HL-60 (cell line): ENCODE data around the gene IPO13.

Experiments used
- DNase-seq, 2 experiments: peaks; one replicate each; pipeline ENCODE4 v3.0.0-alpha.2; 2010 to 2020; ENCODE audit warnings: low read depth in 1 of 2, low spot score in 1 of 2
- H3K27ac ChIP-seq: fragments of 250-450 bp; sonication (Bioruptor Pico); replicated peaks from 2 replicates; pipeline ENCODE4 v1.5.1; 2020; ENCODE audit warnings: mild to moderate bottlenecking, moderate library complexity
- H3K27me3 ChIP-seq: fragments of 250-450 bp; sonication (Bioruptor Pico); 2 replicates; pipeline ENCODE4 v1.5.1; 2021; ENCODE audit warnings: mild to moderate bottlenecking, moderate library complexity; ENCODE audit not compliant: insufficient read depth, poor library complexity, severe bottlenecking
- H3K4me3 ChIP-seq: replicated peaks from 2 replicates; pipeline ENCODE4 v1.5.1; 2011; ENCODE audit warnings: mild to moderate bottlenecking, control low read depth, low read length; ENCODE audit not compliant: insufficient read depth
- GABPA ChIP-seq: IDR thresholded peaks from 2 replicates; pipeline ENCODE4 v1.6.1; 2012; ENCODE audit warnings: low read depth
- POLR2AphosphoS5 ChIP-seq: IDR thresholded peaks from 2 replicates; pipeline ENCODE4 v1.6.1; 2012; ENCODE audit warnings: low read depth
- SPI1 ChIP-seq: IDR thresholded peaks from 2 replicates; pipeline ENCODE4 v1.6.1; 2012; ENCODE audit warnings: low read depth, mild to moderate bottlenecking, borderline replicate concordance
- TF ChIP-seq, protein P1 (sequence below): IDR thresholded peaks from one replicate; pipeline ENCODE4 v1.5.1; 2011; ENCODE audit warnings: low read length, control low read depth, inconsistent platforms; ENCODE audit not compliant: insufficient read depth
- TF ChIP-seq, protein P2 (sequence below): IDR thresholded peaks from 2 replicates; pipeline ENCODE4 v1.6.1; 2012; ENCODE audit warnings: low read depth; ENCODE audit not compliant: insufficient replicate concordance

Gene IPO13

DNA sequence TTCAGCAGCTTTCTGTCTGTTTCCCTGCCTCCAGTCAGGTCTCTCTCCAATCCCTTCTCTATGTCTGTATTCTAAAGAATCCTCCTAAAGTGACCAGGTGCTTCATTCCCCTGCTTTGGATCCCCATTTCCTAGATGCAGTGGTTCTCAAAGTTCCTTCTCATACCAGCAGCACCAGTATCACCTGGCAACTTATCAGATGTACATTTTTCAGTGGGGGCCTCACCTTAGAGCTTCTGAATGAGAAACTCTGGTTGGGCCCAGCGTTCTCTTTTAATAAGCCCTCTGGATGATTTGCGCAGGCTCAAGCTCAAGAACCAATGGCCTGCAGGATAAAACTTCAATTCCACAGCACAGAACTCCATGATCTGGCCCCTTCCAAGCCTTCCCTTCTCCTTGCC is 38.5 kb upstream of the IPO13 start:
- Histone ChIP-seq H3K27me3 (no peaks in the 10 kb centered on the region), H3K27ac (no peak overlapping the region), H3K4me3 (no peak overlapping the region)
- DNase-seq: no peak
- TF ChIP-seq POLR2AphosphoS5 (no peak), SPI1 (no peak), GABPA (no peak)
- TF ChIP-seq, protein P1, sequence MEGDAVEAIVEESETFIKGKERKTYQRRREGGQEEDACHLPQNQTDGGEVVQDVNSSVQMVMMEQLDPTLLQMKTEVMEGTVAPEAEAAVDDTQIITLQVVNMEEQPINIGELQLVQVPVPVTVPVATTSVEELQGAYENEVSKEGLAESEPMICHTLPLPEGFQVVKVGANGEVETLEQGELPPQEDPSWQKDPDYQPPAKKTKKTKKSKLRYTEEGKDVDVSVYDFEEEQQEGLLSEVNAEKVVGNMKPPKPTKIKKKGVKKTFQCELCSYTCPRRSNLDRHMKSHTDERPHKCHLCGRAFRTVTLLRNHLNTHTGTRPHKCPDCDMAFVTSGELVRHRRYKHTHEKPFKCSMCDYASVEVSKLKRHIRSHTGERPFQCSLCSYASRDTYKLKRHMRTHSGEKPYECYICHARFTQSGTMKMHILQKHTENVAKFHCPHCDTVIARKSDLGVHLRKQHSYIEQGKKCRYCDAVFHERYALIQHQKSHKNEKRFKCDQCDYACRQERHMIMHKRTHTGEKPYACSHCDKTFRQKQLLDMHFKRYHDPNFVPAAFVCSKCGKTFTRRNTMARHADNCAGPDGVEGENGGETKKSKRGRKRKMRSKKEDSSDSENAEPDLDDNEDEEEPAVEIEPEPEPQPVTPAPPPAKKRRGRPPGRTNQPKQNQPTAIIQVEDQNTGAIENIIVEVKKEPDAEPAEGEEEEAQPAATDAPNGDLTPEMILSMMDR: no peak
- TF ChIP-seq, protein P2, sequence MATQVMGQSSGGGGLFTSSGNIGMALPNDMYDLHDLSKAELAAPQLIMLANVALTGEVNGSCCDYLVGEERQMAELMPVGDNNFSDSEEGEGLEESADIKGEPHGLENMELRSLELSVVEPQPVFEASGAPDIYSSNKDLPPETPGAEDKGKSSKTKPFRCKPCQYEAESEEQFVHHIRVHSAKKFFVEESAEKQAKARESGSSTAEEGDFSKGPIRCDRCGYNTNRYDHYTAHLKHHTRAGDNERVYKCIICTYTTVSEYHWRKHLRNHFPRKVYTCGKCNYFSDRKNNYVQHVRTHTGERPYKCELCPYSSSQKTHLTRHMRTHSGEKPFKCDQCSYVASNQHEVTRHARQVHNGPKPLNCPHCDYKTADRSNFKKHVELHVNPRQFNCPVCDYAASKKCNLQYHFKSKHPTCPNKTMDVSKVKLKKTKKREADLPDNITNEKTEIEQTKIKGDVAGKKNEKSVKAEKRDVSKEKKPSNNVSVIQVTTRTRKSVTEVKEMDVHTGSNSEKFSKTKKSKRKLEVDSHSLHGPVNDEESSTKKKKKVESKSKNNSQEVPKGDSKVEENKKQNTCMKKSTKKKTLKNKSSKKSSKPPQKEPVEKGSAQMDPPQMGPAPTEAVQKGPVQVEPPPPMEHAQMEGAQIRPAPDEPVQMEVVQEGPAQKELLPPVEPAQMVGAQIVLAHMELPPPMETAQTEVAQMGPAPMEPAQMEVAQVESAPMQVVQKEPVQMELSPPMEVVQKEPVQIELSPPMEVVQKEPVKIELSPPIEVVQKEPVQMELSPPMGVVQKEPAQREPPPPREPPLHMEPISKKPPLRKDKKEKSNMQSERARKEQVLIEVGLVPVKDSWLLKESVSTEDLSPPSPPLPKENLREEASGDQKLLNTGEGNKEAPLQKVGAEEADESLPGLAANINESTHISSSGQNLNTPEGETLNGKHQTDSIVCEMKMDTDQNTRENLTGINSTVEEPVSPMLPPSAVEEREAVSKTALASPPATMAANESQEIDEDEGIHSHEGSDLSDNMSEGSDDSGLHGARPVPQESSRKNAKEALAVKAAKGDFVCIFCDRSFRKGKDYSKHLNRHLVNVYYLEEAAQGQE: no peak

DNA sequence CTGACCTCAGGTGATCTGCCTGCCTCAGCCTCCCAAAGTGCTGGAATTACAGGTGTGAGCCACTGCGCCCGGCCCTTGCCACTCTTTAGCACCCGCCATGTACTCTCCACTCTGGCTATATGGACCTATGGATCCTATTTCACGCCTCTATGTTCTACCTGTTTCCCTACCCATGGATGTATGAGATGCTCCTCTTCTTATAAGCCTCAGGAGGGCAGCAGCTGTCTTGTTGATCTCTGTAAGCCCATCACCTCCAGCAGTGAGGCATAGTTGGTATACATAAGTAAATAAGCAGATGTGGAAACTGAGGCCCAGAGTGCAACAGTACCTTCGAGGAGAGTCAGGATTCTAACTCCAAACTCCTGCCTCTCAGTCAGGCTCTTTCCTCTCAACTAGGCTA is 37.9 kb upstream of the IPO13 start:
- H3K4me3 ChIP-seq: no peak overlapping the region
- TF ChIP-seq, protein P2: no peak
- no peak for TF ChIP-seq SPI1
- no peak for TF ChIP-seq POLR2AphosphoS5
- no peak for TF ChIP-seq GABPA
- H3K27me3 ChIP-seq: no peaks in the 10 kb centered on the region
- DNase-seq: no peak
- no peak overlapping the region for H3K27ac ChIP-seq

DNA sequence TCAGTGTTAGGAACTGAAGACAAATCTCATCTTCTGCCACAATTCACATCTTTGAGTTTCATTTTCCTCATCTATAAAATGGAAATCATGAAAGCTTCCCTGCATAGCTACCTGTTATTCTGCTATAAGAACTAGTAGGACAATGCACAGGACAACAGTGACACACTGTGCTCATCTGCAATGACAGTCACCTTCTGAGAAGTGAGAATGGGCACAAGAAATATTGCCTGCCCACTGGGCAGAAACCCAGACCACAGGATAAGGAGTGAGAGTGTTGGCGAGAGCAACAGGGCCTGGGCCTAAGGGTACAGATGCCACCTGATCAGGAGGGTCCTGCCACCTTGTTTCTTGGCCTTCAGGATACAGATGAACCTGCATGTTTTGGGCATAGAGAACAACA is 36.4 kb upstream of the IPO13 start:
- no peaks in the 10 kb centered on the region for H3K27me3 ChIP-seq
- TF ChIP-seq GABPA (no peak), POLR2AphosphoS5 (no peak), SPI1 (no peak)
- TF ChIP-seq, protein P2: no peak
- TF ChIP-seq, protein P1: no peak

DNA sequence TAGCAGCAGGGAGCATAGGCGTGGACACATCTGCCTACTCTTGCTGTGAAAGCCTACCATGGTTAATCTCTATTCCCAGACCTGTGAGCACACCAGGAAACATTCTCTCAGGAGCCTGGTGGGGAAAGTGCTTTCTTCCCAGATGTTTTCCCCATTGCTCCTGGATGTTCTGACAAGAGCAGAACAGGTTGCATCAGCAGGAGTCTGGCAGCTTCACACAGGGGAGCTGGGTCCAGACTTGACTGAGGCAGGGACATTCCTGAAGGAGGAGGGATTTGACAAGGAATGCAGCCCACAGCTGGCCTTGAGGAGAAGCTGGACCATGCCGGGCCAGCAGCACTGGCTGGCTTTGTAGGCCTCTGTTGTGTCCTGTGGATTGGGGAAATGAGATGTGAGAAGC is 34.1 kb upstream of the IPO13 start:
- Histone ChIP-seq H3K4me3 (no peak overlapping the region), H3K27ac (no peak overlapping the region), H3K27me3 (no peaks in the 10 kb centered on the region)
- TF ChIP-seq GABPA (no peak), POLR2AphosphoS5 (no peak), SPI1 (no peak)
- TF ChIP-seq, protein P1: no peak
- TF ChIP-seq, protein P2: no peak
- DNase-seq: no peak

More for the DNA sequence above, 36.4 kb upstream of the IPO13 start:
- H3K27ac ChIP-seq: no peak overlapping the region
- H3K4me3 ChIP-seq: no peak overlapping the region
- DNase-seq: no peak
